HepG2 (cell line): Measurements from ENCODE around the gene NYNRIN. TPM values are rescaled to one million over a fixed set of nuclear protein-coding genes. Genes with fewer than 3 reads are reported as not detected.
A peak's percentile ranks its signal among the peaks of the same experiment; 100 is the strongest.

Experiments used
- ARHGAP35 ChIP-seq: sonication (generic); formaldehyde crosslinking; IDR thresholded peaks from 2 replicates; pipeline ENCODE4 v1.9.0; 2022; ENCODE audit warnings: mild to moderate bottlenecking, inconsistent platforms, moderate library complexity, missing genetic modification reagents, borderline replicate concordance
- EED ChIP-seq: sonication (generic); formaldehyde crosslinking; IDR thresholded peaks from 2 replicates; pipeline ENCODE4 v1.5.0; 2020; ENCODE audit warnings: mild to moderate bottlenecking, missing genetic modification reagents
- NBN ChIP-seq: fragments of 450-650 bp; conservative IDR thresholded peaks from 2 replicates; pipeline ENCODE4 v1.6.1; 2017
- NR2F2 ChIP-seq: IDR thresholded peaks from 2 replicates; pipeline ENCODE4 v1.6.1; 2012; ENCODE audit warnings: low read depth, inconsistent platforms, borderline replicate concordance
- SPEN ChIP-seq: sonication (generic); formaldehyde crosslinking; IDR thresholded peaks from 2 replicates; pipeline ENCODE4 v1.5.1; 2020; ENCODE audit warnings: low read depth, mild to moderate bottlenecking, missing genetic modification reagents
- ZBTB40 ChIP-seq, 2 experiments: fragments of 450-650 bp in 1 of 2; sonication (generic) in 1 of 2; formaldehyde crosslinking in 1 of 2; IDR thresholded peaks; 2 replicates each; pipeline versions ENCODE4 v1.6.1 to v1.8.0; 2016 to 2022; ENCODE audit warnings: antibody characterized with exemption in 1 of 2, mild to moderate bottlenecking in 1 of 2, missing genetic modification reagents in 1 of 2
- ZBTB7A ChIP-seq: sonication (generic); formaldehyde crosslinking; IDR thresholded peaks from 2 replicates; pipeline ENCODE4 v1.8.0; 2022; ENCODE audit warnings: mild to moderate bottlenecking, missing genetic modification reagents
- ZFP90 ChIP-seq: sonication (generic); formaldehyde crosslinking; IDR thresholded peaks from 2 replicates; pipeline ENCODE4 v1.8.0; 2022; ENCODE audit warnings: missing genetic modification reagents, mild to moderate bottlenecking, inconsistent platforms, borderline replicate concordance
- ZNF205 ChIP-seq: IDR thresholded peaks from 2 replicates; pipeline ENCODE4 v1.6.1; 2018; ENCODE audit warnings: missing biosample characterization, missing genetic modification reagents
- ZNF639 ChIP-seq: conservative IDR thresholded peaks from 2 replicates; pipeline ENCODE4 v1.6.1; 2018; ENCODE audit warnings: missing genetic modification reagents
- polyA plus RNA-seq, 8 experiments: library from polyadenylated mRNA; depleted of rRNA in 3 of 8; stranded (reverse) in 7 of 8; unstranded in 1 of 8; fragments of >200 nt; fragmentation: Illumina TruSeq in 4 of 8; extraction: Trizol in 4 of 8; gene quantifications; 2 replicates each; pipeline versions ENCODE4 v1.2.1 to v1.2.3, GENCODE V29; 2011 to 2016; ENCODE audit warnings: low read depth in 4 of 8, missing spikeins in 1 of 8, mixed read lengths in 1 of 8; ENCODE audit not compliant: insufficient read depth in 1 of 8
- total RNA-seq, 5 experiments: library from RNA; depleted of rRNA; stranded (reverse); fragments of >200 nt; fragmentation: Illumina TruSeq; extraction: Trizol; gene quantifications; 2 replicates each; pipeline ENCODE4 v1.2.3, GENCODE V29; 2016; ENCODE audit warnings: low read depth in 1 of 5
- TF ChIP-seq, protein P1 (sequence below): sonication (generic); formaldehyde crosslinking; IDR thresholded peaks from 2 replicates; pipeline ENCODE4 v1.5.0; 2020; ENCODE audit warnings: missing genetic modification reagents
- TF ChIP-seq, protein P2 (sequence below): sonication (generic); formaldehyde crosslinking; IDR thresholded peaks from 2 replicates; pipeline ENCODE4 v1.5.0; 2020; ENCODE audit warnings: mild to moderate bottlenecking, missing genetic modification reagents

NYNRIN gene
- total and polyA plus RNA-seq, 2 of the 13 experiments (the other 11 are each of a cell fraction or from before 2014, with no cell fraction given): 0.63 to 1.1 TPM

DNA sequence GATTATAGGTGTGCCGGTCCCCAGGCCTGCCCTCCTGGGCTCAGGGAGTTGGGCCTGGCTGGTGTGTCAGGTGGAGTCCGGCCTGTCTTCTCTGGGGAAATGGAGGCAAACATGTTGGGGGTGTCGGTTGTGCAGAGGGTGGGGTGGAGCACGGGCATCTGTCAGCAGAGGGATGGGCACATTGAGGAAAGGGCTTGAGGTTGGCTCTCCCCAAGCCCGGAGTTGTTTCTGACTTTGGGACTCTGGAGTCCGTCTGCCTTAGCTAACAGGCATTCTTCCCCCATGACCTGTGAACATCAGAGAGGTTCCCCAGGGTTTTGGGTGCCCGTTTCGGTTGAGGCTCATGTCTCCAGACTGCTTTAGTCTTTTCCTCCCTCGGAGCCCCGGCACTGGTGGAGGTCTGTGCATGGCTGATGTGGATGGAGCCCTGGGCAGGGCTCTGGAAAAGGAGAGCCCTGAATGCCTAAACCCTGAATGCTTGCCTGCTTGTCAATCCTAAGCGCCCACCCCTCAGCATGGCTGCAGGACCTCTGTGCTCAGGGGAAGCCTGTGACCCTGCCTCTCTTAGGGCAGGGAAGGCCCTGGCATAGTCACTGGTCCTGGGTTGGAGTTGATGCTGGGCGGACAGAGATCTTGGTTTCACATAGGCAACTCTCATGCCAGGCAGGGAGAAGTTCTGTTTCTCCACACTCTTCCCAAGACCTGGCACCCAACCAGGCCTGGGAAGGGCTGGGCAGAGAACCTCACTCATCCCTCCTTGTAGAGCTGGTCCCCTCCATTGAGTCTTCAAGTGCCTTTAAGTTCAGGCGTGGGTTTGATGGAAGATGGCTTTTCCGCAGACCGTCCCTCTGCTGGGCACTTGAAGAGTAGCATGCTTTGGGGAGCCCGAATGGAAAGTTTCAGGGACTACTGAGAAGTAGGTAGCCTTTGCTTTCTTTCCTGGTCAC lies 12.9 kb downstream of the NYNRIN start (continued):
- no peak for TF ChIP-seq ZBTB40 (IDR thresholded peaks at IDR 0.05)
- TF ChIP-seq ZBTB40 (CRISPR knock-in tag; IDR thresholded peaks at IDR 0.05): peak; percentile 50; the same call in 1 of the 2 replicates
- TF ChIP-seq, protein P1, sequence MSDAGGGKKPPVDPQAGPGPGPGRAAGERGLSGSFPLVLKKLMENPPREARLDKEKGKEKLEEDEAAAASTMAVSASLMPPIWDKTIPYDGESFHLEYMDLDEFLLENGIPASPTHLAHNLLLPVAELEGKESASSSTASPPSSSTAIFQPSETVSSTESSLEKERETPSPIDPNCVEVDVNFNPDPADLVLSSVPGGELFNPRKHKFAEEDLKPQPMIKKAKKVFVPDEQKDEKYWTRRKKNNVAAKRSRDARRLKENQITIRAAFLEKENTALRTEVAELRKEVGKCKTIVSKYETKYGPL (CRISPR knock-in tag): no peak
- TF ChIP-seq SPEN (CRISPR knock-in tag): no peak
- TF ChIP-seq, protein P2, sequence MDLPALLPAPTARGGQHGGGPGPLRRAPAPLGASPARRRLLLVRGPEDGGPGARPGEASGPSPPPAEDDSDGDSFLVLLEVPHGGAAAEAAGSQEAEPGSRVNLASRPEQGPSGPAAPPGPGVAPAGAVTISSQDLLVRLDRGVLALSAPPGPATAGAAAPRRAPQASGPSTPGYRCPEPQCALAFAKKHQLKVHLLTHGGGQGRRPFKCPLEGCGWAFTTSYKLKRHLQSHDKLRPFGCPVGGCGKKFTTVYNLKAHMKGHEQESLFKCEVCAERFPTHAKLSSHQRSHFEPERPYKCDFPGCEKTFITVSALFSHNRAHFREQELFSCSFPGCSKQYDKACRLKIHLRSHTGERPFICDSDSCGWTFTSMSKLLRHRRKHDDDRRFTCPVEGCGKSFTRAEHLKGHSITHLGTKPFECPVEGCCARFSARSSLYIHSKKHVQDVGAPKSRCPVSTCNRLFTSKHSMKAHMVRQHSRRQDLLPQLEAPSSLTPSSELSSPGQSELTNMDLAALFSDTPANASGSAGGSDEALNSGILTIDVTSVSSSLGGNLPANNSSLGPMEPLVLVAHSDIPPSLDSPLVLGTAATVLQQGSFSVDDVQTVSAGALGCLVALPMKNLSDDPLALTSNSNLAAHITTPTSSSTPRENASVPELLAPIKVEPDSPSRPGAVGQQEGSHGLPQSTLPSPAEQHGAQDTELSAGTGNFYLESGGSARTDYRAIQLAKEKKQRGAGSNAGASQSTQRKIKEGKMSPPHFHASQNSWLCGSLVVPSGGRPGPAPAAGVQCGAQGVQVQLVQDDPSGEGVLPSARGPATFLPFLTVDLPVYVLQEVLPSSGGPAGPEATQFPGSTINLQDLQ (CRISPR knock-in tag): peak; percentile 42; the same call in 1 of the 2 replicates
- TF ChIP-seq ZNF639 (CRISPR knock-in tag): no peak
- TF ChIP-seq NBN: no peak
- peak; percentile 68; the same call in 1 of the 2 replicates for TF ChIP-seq ZBTB7A (CRISPR knock-in tag)
- peak; percentile 83; the same call in 1 of the 2 replicates for TF ChIP-seq EED (CRISPR knock-in tag)
- TF ChIP-seq ZNF205 (CRISPR knock-in tag): peak; percentile 59; the same call in 1 of the 2 replicates
- TF ChIP-seq ARHGAP35 (CRISPR knock-in tag): 0 out of 2 replicates have a peak, but pooled peaks have one; percentile 27
- TF ChIP-seq ZFP90 (CRISPR knock-in tag): 0 out of 2 replicates have a peak, but pooled peaks have one; percentile 34
- no peak for TF ChIP-seq NR2F2
